OCI-LY3 (cell line): ENCODE data around the gene HMCN1.

ENCODE experiments used
- CTCF ChIP-seq: fragments of 200-600, 300-600 bp; sonication (generic); IDR thresholded peaks from 2 replicates; pipeline ENCODE4 v1.5.1; 2014; ENCODE audit warnings: antibody characterized with exemption, low read length, low read depth
- EZH2phosphoT487 ChIP-seq: fragments of 200-600 bp; shearing (Covaris generic); IDR thresholded peaks from 2 replicates; pipeline ENCODE4 v1.6.1; 2018; ENCODE audit warnings: antibody characterized with exemption, mixed run types, low read depth

DNA sequence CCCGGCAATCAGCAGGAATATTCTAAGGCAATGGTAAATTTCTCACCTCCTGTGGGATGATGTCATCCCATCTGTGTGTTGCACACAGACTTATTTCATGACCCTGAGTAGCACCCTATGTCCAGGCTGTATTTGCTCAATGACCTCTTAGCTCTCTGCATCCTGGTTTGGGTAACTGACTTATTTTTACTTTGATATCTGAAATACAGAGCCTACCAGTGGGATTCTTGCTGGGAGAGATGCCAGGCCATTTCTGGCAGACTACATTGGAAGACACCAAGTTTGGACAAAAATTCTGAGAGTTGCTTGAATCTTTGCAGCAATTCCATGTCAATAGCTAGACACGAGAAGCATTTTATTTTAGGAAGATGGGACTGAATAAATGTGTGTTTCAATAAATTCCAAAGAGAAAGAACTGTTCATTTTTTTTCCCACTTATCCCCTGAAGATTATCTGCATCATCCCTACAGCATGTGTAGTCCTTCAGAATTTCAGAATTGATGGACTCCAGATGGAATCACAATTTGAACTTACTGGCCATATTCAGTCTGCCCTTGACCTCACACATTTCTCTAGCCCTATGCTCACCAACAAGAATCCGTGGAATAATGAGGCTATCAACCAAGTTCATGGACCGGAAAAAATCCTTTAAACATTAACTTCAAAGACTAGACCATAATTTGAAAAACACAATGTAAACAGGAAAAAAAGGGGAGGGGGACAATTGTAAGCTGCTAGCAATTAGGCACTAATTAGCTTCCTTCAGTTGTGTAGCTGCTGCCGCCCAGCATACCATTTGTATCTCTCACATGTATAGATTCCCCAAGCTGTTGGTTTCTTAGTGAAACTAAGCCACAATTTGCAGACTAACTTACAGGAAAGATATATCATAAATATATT is 226.5 kb downstream of the HMCN1 start:
- no peak for TF ChIP-seq CTCF
- TF ChIP-seq EZH2phosphoT487 = no peak
